Activated T-helper 17 cell treated with anti-CD3 and anti-CD28 coated beads, Interleukin-2, amount 50 U/mL, for 72 hours (primary cell): Measurements from ENCODE around the gene NOCT. TPM values are rescaled to one million over a fixed set of nuclear protein-coding genes. Genes with fewer than 3 reads are reported as not detected.

ENCODE experiments used
- ATAC-seq: fragments of 150-1000 bp; cut with Tn5 transposase; replicated peaks from 2 replicates; pipeline ENCODE4 v1.10.0; 2021; ENCODE audit warnings: mild to moderate bottlenecking, moderate library complexity
- H3K27ac Mint-ChIP-seq: one replicate; pipeline ENCODE4 v1.8.0; 2022; ENCODE audit warnings: mixed read lengths
- H3K27me3 Mint-ChIP-seq: one replicate; pipeline ENCODE4 v1.8.0; 2022; ENCODE audit warnings: mixed read lengths
- H3K36me3 Mint-ChIP-seq: one replicate; pipeline ENCODE4 v1.8.0; 2022; ENCODE audit warnings: low read depth, mild to moderate bottlenecking, mixed read lengths
- H3K4me1 Mint-ChIP-seq: one replicate; pipeline ENCODE4 v1.8.0; 2022; ENCODE audit warnings: mixed read lengths
- H3K4me3 Mint-ChIP-seq: one replicate; pipeline ENCODE4 v1.8.0; 2022; ENCODE audit warnings: mild to moderate bottlenecking, mixed read lengths
- H3K9me3 Mint-ChIP-seq: one replicate; pipeline ENCODE4 v1.8.0; 2022; ENCODE audit warnings: mixed read lengths
- total RNA-seq, 2 donors: library from RNA; stranded (reverse); gene quantifications; one replicate each; pipeline ENCODE4 v1.2.3, GENCODE V29; 2022

Gene NOCT
- total RNA-seq, result 10 to 100 TPM; 12.4 to 18.7 TPM

- no peaks in the 10 kb centered on the region for H3K9me3 Mint-ChIP-seq
- H3K36me3 Mint-ChIP-seq, result peaks cover 33% of the 10 kb centered on the region
Measured at GRCh38 chr4:139015269-139015947, at the start of gene NOCT. NOCT (plus strand) TSS chr4:139015781; CDS start chr4:139015982, 201 bp downstream.

GRCh38 chr4:138967313-138967712 is 48.3 kb upstream of the NOCT start:
- Mint-ChIP-seq H3K27me3 (no peaks in the 10 kb centered on the region), H3K4me1 (no peaks in the 10 kb centered on the region), H3K36me3 (no peaks in the 10 kb centered on the region), H3K27ac (no peak overlapping the region), H3K9me3 (no peaks in the 10 kb centered on the region), H3K4me3 (no peak overlapping the region)
- ATAC-seq, result peak; percentile 26

More at GRCh38 chr4:139015269-139015947, at the start of gene NOCT:
- H3K4me1 Mint-ChIP-seq, result peaks cover 33% of the 10 kb centered on the region
- peak within 1 kb of the TSS; percentile 82 for H3K4me3 Mint-ChIP-seq
- no peaks in the 10 kb centered on the region for H3K27me3 Mint-ChIP-seq
- peak within 1 kb of the TSS; percentile 90 for H3K27ac Mint-ChIP-seq
- peak; percentile 88 for ATAC-seq

- H3K4me3 Mint-ChIP-seq, result no peak overlapping the region
- H3K27me3 Mint-ChIP-seq, result no peaks in the 10 kb centered on the region
- no peaks in the 10 kb centered on the region for H3K9me3 Mint-ChIP-seq
- no peaks in the 10 kb centered on the region for H3K4me1 Mint-ChIP-seq
- ATAC-seq, result no peak
- H3K36me3 Mint-ChIP-seq, result no peaks in the 10 kb centered on the region
- no peak overlapping the region for H3K27ac Mint-ChIP-seq
Measured at GRCh38 chr4:138972956-138973801, 42.4 kb upstream of the NOCT start.

GRCh38 chr4:138975225-138975624 is 40.4 kb upstream of the NOCT start:
- Mint-ChIP-seq H3K27me3 (no peaks in the 10 kb centered on the region), H3K27ac (no peak overlapping the region), H3K4me1 (no peaks in the 10 kb centered on the region), H3K36me3 (no peaks in the 10 kb centered on the region), H3K9me3 (no peaks in the 10 kb centered on the region), H3K4me3 (no peak overlapping the region)
- ATAC-seq, result no peak

- H3K4me1 Mint-ChIP-seq, result no peaks in the 10 kb centered on the region
- no peaks in the 10 kb centered on the region for H3K27me3 Mint-ChIP-seq
- no peak for ATAC-seq
- H3K36me3 Mint-ChIP-seq, result no peaks in the 10 kb centered on the region
- no peak overlapping the region for H3K27ac Mint-ChIP-seq
- H3K9me3 Mint-ChIP-seq, result no peaks in the 10 kb centered on the region
- no peak overlapping the region for H3K4me3 Mint-ChIP-seq
Measured at GRCh38 chr4:138976526-138976925, 39.1 kb upstream of the NOCT start.

GRCh38 chr4:138977524-138977923 is 38.1 kb upstream of the NOCT start:
- H3K36me3 Mint-ChIP-seq, result no peaks in the 10 kb centered on the region
- no peak overlapping the region for H3K27ac Mint-ChIP-seq
- H3K4me1 Mint-ChIP-seq, result no peaks in the 10 kb centered on the region
- ATAC-seq, result no peak
- H3K27me3 Mint-ChIP-seq, result no peaks in the 10 kb centered on the region
- H3K9me3 Mint-ChIP-seq, result no peaks in the 10 kb centered on the region
- no peak overlapping the region for H3K4me3 Mint-ChIP-seq

GRCh38 chr4:138978028-138978585 is 37.5 kb upstream of the NOCT start:
- Mint-ChIP-seq H3K9me3 (no peaks in the 10 kb centered on the region), H3K27me3 (no peaks in the 10 kb centered on the region), H3K36me3 (no peaks in the 10 kb centered on the region), H3K27ac (no peak overlapping the region), H3K4me3 (no peak overlapping the region), H3K4me1 (no peaks in the 10 kb centered on the region)
- ATAC-seq, result no peak

GRCh38 chr4:138978600-138978999 is 37.0 kb upstream of the NOCT start:
- no peak overlapping the region for H3K27ac Mint-ChIP-seq
- H3K9me3 Mint-ChIP-seq, result no peaks in the 10 kb centered on the region
- ATAC-seq, result no peak
- H3K27me3 Mint-ChIP-seq, result no peaks in the 10 kb centered on the region
- no peak overlapping the region for H3K4me3 Mint-ChIP-seq
- H3K36me3 Mint-ChIP-seq, result no peaks in the 10 kb centered on the region
- no peaks in the 10 kb centered on the region for H3K4me1 Mint-ChIP-seq

- H3K4me3 Mint-ChIP-seq, result no peak overlapping the region
- no peaks in the 10 kb centered on the region for H3K9me3 Mint-ChIP-seq
- no peak overlapping the region for H3K27ac Mint-ChIP-seq
- H3K4me1 Mint-ChIP-seq, result no peaks in the 10 kb centered on the region
- no peaks in the 10 kb centered on the region for H3K27me3 Mint-ChIP-seq
- H3K36me3 Mint-ChIP-seq, result no peaks in the 10 kb centered on the region
- no peak for ATAC-seq
Measured at GRCh38 chr4:138979742-138980141, 35.8 kb upstream of the NOCT start.

GRCh38 chr4:138981930-138982390 is 33.6 kb upstream of the NOCT start:
- Mint-ChIP-seq H3K27me3 (no peaks in the 10 kb centered on the region), H3K36me3 (no peaks in the 10 kb centered on the region), H3K9me3 (no peaks in the 10 kb centered on the region), H3K4me1 (no peaks in the 10 kb centered on the region), H3K4me3 (no peak overlapping the region), H3K27ac (no peak overlapping the region)
- ATAC-seq, result no peak

- H3K27ac Mint-ChIP-seq, result no peak overlapping the region
Measured at GRCh38 chr4:138982754-138983153, 32.8 kb upstream of the NOCT start.

GRCh38 chr4:138983690-138984089 is 31.9 kb upstream of the NOCT start:
- Mint-ChIP-seq H3K27me3 (peaks cover 1% of the 10 kb centered on the region), H3K4me1 (no peaks in the 10 kb centered on the region), H3K4me3 (no peak overlapping the region), H3K36me3 (no peaks in the 10 kb centered on the region), H3K9me3 (no peaks in the 10 kb centered on the region), H3K27ac (no peak overlapping the region)
- ATAC-seq, result no peak

More at GRCh38 chr4:138982754-138983153, 32.8 kb upstream of the NOCT start:
- Mint-ChIP-seq H3K4me1 (no peaks in the 10 kb centered on the region), H3K9me3 (no peaks in the 10 kb centered on the region), H3K36me3 (no peaks in the 10 kb centered on the region), H3K4me3 (no peak overlapping the region), H3K27me3 (no peaks in the 10 kb centered on the region)
- no peak for ATAC-seq

- Mint-ChIP-seq H3K4me1 (no peaks in the 10 kb centered on the region), H3K4me3 (no peak overlapping the region), H3K9me3 (no peaks in the 10 kb centered on the region), H3K27ac (no peak overlapping the region), H3K36me3 (no peaks in the 10 kb centered on the region), H3K27me3 (peaks cover 5% of the 10 kb centered on the region)
- no peak for ATAC-seq
Measured at GRCh38 chr4:138984647-138985046, 30.9 kb upstream of the NOCT start.

- no peaks in the 10 kb centered on the region for H3K36me3 Mint-ChIP-seq
- H3K9me3 Mint-ChIP-seq, result no peaks in the 10 kb centered on the region
- H3K27me3 Mint-ChIP-seq, result peaks cover 5% of the 10 kb centered on the region
- H3K27ac Mint-ChIP-seq, result no peak overlapping the region
- H3K4me1 Mint-ChIP-seq, result no peaks in the 10 kb centered on the region
- H3K4me3 Mint-ChIP-seq, result no peak overlapping the region
- ATAC-seq, result no peak
Measured at GRCh38 chr4:138992676-138993075, 22.9 kb upstream of the NOCT start.

GRCh38 chr4:138996090-138996489 is 19.5 kb upstream of the NOCT start:
- no peak overlapping the region for H3K4me3 Mint-ChIP-seq
- no peaks in the 10 kb centered on the region for H3K36me3 Mint-ChIP-seq
- H3K9me3 Mint-ChIP-seq, result no peaks in the 10 kb centered on the region
- no peaks in the 10 kb centered on the region for H3K27me3 Mint-ChIP-seq
- no peak for ATAC-seq
- H3K27ac Mint-ChIP-seq, result no peak overlapping the region
- no peaks in the 10 kb centered on the region for H3K4me1 Mint-ChIP-seq
